PFSK-1 (cell line): Measurements from ENCODE around the gene NUDT8.

ENCODE experiments used
- POLR2AphosphoS5 ChIP-seq: IDR thresholded peaks from 2 replicates; pipeline ENCODE4 v1.6.1; 2012; ENCODE audit warnings: low read depth, mild to moderate bottlenecking, control low read depth, low read length, moderate library complexity
- REST ChIP-seq, 2 experiments: IDR thresholded peaks; 2 replicates each; pipeline versions ENCODE4 v1.6.1 to v1.8.0; 2011 to 2012; ENCODE audit warnings: low read depth in 2 of 2, low read length in 2 of 2, control low read depth in 1 of 2, inconsistent platforms in 1 of 2, mild to moderate bottlenecking in 1 of 2, moderate library complexity in 1 of 2; ENCODE audit not compliant: insufficient read depth in 1 of 2
- SIN3A ChIP-seq: IDR thresholded peaks from 2 replicates; pipeline ENCODE4 v1.6.1; 2012; ENCODE audit warnings: mild to moderate bottlenecking, low read length, moderate library complexity, borderline replicate concordance; ENCODE audit not compliant: insufficient read depth

- TF ChIP-seq SIN3A: no peak
- no peak for TF ChIP-seq REST (IDR thresholded peaks at IDR 0.05; ENCODE audit: insufficient read depth in 1 of 2, low read depth in 2 of 2, low read length in 2 of 2)
- no peak for TF ChIP-seq POLR2AphosphoS5
Measured at GRCh38 chr11:67663532-67664212, 33.9 kb upstream of the NUDT8 start.
